GM12878 (cell line): ENCODE measurements around the gene GCFC2. TPM values are rescaled to one million over a fixed set of nuclear protein-coding genes. Genes with fewer than 3 reads are reported as not detected.

Experiments
- ATAC-seq: fragments of 200-7000 bp; cut with Tn5 transposase; 3 replicates; pipeline ENCODE4 v1.9.1; 2020; ENCODE audit warnings: mild to moderate bottlenecking, moderate library complexity
- BruUV-seq: library from RNA; stranded (reverse); fragments of 400-500 nt; replicated peaks from 2 replicates; lab custom pipeline; 2021; lab: Mats Ljungman, UMichigan
- CTCF ChIA-PET: fragments of 300-600 bp; sonication (Branson Sonifier 250); formaldehyde crosslinking; extraction: SDS; loops from one replicate; lab custom pipeline; 2021; ENCODE audit warnings: inconsistent platforms; lab: Yijun Ruan, JAX
- POLR2A ChIA-PET: fragments of 350-600 bp; formaldehyde crosslinking; extraction: SDS; loops from one replicate; lab custom pipeline; 2021; ENCODE audit warnings: inconsistent platforms; lab: Charles Lee
- RAD21 ChIA-PET: fragments of 300-600 bp; sonication (Branson Sonifier 250); formaldehyde crosslinking; loops from one replicate; lab custom pipeline; 2023; ENCODE audit warnings: antibody characterized with exemption; ENCODE audit not compliant: unreplicated experiment; lab: Charles Lee
- SMC1A ChIA-PET: fragments of 300-600 bp; sonication (Branson Sonifier 250); formaldehyde crosslinking; loops from one replicate; lab custom pipeline; 2023; ENCODE audit not compliant: unreplicated experiment, uncharacterized antibody; lab: Charles Lee
- DNase-seq: peaks from one replicate; pipeline ENCODE4 v3.0.0-alpha.2; 2011; ENCODE audit warnings: low read depth, low spot score
- FAIRE-seq: peaks from 3 replicates; lab custom pipeline; 2011; peaks lifted over from hg19 to GRCh38; lab: Jason Lieb, UNC
- H2AFZ ChIP-seq: 2 replicates; pipeline ENCODE4 v1.6.0; 2011; ENCODE audit warnings: low read depth, low read length, control low read depth; ENCODE audit not compliant: control insufficient read depth
- H3K27ac ChIP-seq: 2 replicates; pipeline ENCODE4 v1.5.1; 2011; ENCODE audit warnings: control low read depth; ENCODE audit not compliant: control insufficient read depth, insufficient read depth
- H3K27me3 ChIP-seq, 2 experiments: replicated peaks in 1 of 2; 2 replicates each; pipeline versions ENCODE4 v1.6.0 to v1.6.1; 2011; ENCODE audit warnings: low read length in 1 of 2; ENCODE audit not compliant: control insufficient read depth in 2 of 2, insufficient read depth in 2 of 2
- H3K36me3 ChIP-seq, 2 experiments: 2 replicates each; pipeline ENCODE4 v1.5.1; 2011; ENCODE audit warnings: low read length in 1 of 2; ENCODE audit not compliant: control insufficient read depth in 2 of 2, insufficient read depth in 2 of 2
- H3K4me1 ChIP-seq: 2 replicates; pipeline ENCODE4 v1.6.1; 2011; ENCODE audit warnings: mild to moderate bottlenecking, low read length, moderate library complexity, mixed read lengths; ENCODE audit not compliant: control insufficient read depth, insufficient read depth
- H3K4me2 ChIP-seq: 2 replicates; pipeline ENCODE4 v1.6.0; 2011; ENCODE audit warnings: control low read depth; ENCODE audit not compliant: control insufficient read depth, insufficient read depth
- H3K4me3 ChIP-seq: fragments of 200-600 bp; sonication (generic); 2 replicates; pipeline ENCODE4 v1.5.1; 2016
- H3K79me2 ChIP-seq: 2 replicates; pipeline ENCODE4 v1.6.0; 2011; ENCODE audit warnings: low read length; ENCODE audit not compliant: control insufficient read depth, insufficient read depth
- H3K9ac ChIP-seq: 2 replicates; pipeline ENCODE4 v1.8.0; 2011; ENCODE audit warnings: low read length, control low read depth, mixed read lengths; ENCODE audit not compliant: control insufficient read depth, insufficient read depth
- H3K9me3 ChIP-seq: replicated peaks from 3 replicates; pipeline ENCODE4 v1.5.1; 2011; ENCODE audit warnings: mild to moderate bottlenecking, low read length; ENCODE audit not compliant: control insufficient read depth, insufficient read depth
- H4K20me1 ChIP-seq: 2 replicates; pipeline ENCODE4 v1.6.0; 2011; ENCODE audit not compliant: control insufficient read depth, insufficient read depth
- GATAD2B ChIP-seq: fragments of 450-650 bp; conservative IDR thresholded peaks from 2 replicates; pipeline ENCODE4 v1.6.1; 2017; ENCODE audit warnings: low read depth, mild to moderate bottlenecking, moderate library complexity
- HDGF ChIP-seq: fragments of 450-650 bp; IDR thresholded peaks from 2 replicates; pipeline ENCODE4 v1.6.1; 2016; ENCODE audit warnings: antibody characterized with exemption
- MTA2 ChIP-seq: fragments of 450-650 bp; IDR thresholded peaks from 2 replicates; pipeline ENCODE4 v1.6.1; 2016; ENCODE audit warnings: low read depth, mild to moderate bottlenecking, moderate library complexity
- SMARCA5 ChIP-seq: fragments of 450-650 bp; IDR thresholded peaks from 2 replicates; pipeline ENCODE4 v1.6.1; 2017; ENCODE audit warnings: mild to moderate bottlenecking
- ZBED1 ChIP-seq: IDR thresholded peaks from 2 replicates; pipeline ENCODE4 v1.6.1; 2016; ENCODE audit warnings: borderline replicate concordance
- ZBTB40 ChIP-seq: fragments of 450-650 bp; IDR thresholded peaks from 2 replicates; pipeline ENCODE4 v1.6.1; 2016; ENCODE audit warnings: mild to moderate bottlenecking, moderate library complexity, borderline replicate concordance
- ZNF622 ChIP-seq: fragments of 450-650 bp; IDR thresholded peaks from 2 replicates; pipeline ENCODE4 v1.6.1; 2017; ENCODE audit warnings: mild to moderate bottlenecking, inconsistent platforms
- WGBS: methylation state at CpG from one replicate; pipeline ENCODE4 v1.1.6; 2016; ENCODE audit warnings: low lambda C conversion rate; ENCODE audit not compliant: insufficient replicate concordance, insufficient coverage; ENCODE audit errors: missing lambda C conversion rate; 5-methylcytosine and 5-hydroxymethylcytosine counted together
- in situ Hi-C: fragments of 300-500 bp; cut with MboI; formaldehyde crosslinking; loops from 9 replicates; pipeline ENCODE4 v1.14.3; 2018; ENCODE audit warnings: mixed read lengths
- intact Hi-C: fragments of 100-400 bp; cut with micrococcal nuclease; formaldehyde crosslinking; loops from one replicate; pipeline ENCODE4 v1.14.2; 2022; ENCODE audit not compliant: unreplicated experiment
- polyA plus RNA-seq, 11 experiments: library from polyadenylated mRNA; depleted of rRNA in 4 of 11; unstranded in 6 of 11; stranded (reverse) in 5 of 11; fragments of >200 nt; fragmentation: Nextera tagmentation in 4 of 11; fragmentation: Illumina TruSeq in 1 of 11; extraction: Ambion mirVana in 4 of 11; extraction: Trizol in 1 of 11; gene quantifications; 1 replicate in 1 of 11; 2 replicates in 10 of 11; pipeline versions ENCODE4 v1.2.1 to v1.2.3, GENCODE V29; 2011 to 2016; ENCODE audit warnings: inconsistent platforms in 2 of 11, missing spikeins in 2 of 11, low read depth in 1 of 11
- total RNA-seq, 4 experiments: library from RNA; depleted of rRNA in 3 of 4; stranded (reverse); fragments of >200 nt in 3 of 4; fragmentation: Illumina TruSeq in 1 of 4; extraction: Trizol in 1 of 4; gene quantifications; 2 replicates each; pipeline versions ENCODE4 v1.2.1 to v1.2.3, GENCODE V29; 2013 to 2021

Gene GCFC2
- total and polyA plus RNA-seq, 10 of the 15 experiments (the other 5 are each of a cell fraction or from before 2014, with no cell fraction given) = 15.5 to 36.5 (median 27.4) TPM

GRCh38 chr2:75710220-75710576 lies 517 bp downstream of the GCFC2 start:
- Histone ChIP-seq H3K9ac (peak overlapping the region; percentile 95), H3K4me2 (peak overlapping the region; percentile 94), H2AFZ (peak overlapping the region; percentile 100), H4K20me1 (no peaks in the 10 kb centered on the region), H3K27ac (peak overlapping the region; percentile 94), H3K4me1 (peaks cover 14% of the 10 kb centered on the region), H3K27me3 (no peaks in the 10 kb centered on the region), H3K4me3 (peak overlapping the region; percentile 86), H3K79me2 (peaks cover 28% of the 10 kb centered on the region), H3K36me3 (0 out of 4 replicates have a peak, but pooled peaks cover 0 to 3% of the 10 kb centered on the region in 2 experiments), H3K9me3 (no peaks in the 10 kb centered on the region)
- intact Hi-C loops (loop anchor here (2.0 kb wide), 1 partner anchor 63 kb away; the partner anchor contains the start of gene MRPL19), in situ Hi-C loops (no loop called here)
- POLR2A ChIA-PET = interaction anchor here (0.7 kb wide), 1 partner anchor 63 kb away, joined by 3 read pairs; the partner anchor contains the start of gene MRPL19
- CTCF ChIA-PET = interaction anchor here (0.6 to 4.6 kb wide), 12 partner anchors 9 to 837 kb away, joined by 3 to 17 read pairs (median 4); no protein-coding TSS in a partner anchor
- TF ChIP-seq SMARCA5 (no peak), MTA2 (peak; percentile 39; the same call in 1 of the 2 replicates), ZBED1 (0 out of 2 replicates have a peak, but pooled peaks have one; percentile 13), HDGF (0 out of 2 replicates have a peak, but pooled peaks have one; percentile 13), ZNF622 (no peak), GATAD2B (no peak), ZBTB40 (peak; percentile 28; the same call in 1 of the 2 replicates)
- no peak for ATAC-seq
- WGBS = 1% methylated on average over 12 of the region's 12 CpGs
- no peak for DNase-seq
- SMC1A ChIA-PET = interaction anchor here (0.7 to 2.0 kb wide), 5 partner anchors 12 to 305 kb away, joined by 3 to 5 read pairs (median 4); partner anchors contain the start of gene MRPL19
- no peak for FAIRE-seq
- RAD21 ChIA-PET = interaction anchor here (0.7 to 1.0 kb wide), 2 partner anchors 58 to 59 kb away, joined by 3 read pairs; no protein-coding TSS in a partner anchor
- BruUV-seq = TSS peak; percentile 78
